Neural cell (in vitro differentiated cells): ENCODE results near the gene ADM.
"Not testable (repeated sequence)": the region's sequence is repeated elsewhere in the genome, so short reads cannot be mapped to it uniquely, and the experiment has no call there.

Experiments
- EP300 ChIP-seq: fragments of 450-650 bp; conservative IDR thresholded peaks from 2 replicates; pipeline ENCODE4 v1.6.1; 2014; ENCODE audit warnings: antibody characterized with exemption, mild to moderate bottlenecking, moderate library complexity; ENCODE audit not compliant: poor library complexity, severe bottlenecking
- MXI1 ChIP-seq: fragments of 450-650 bp; conservative IDR thresholded peaks from 2 replicates; pipeline ENCODE4 v1.6.1; 2014; ENCODE audit warnings: antibody characterized with exemption, mild to moderate bottlenecking; ENCODE audit not compliant: poor library complexity, severe bottlenecking
- POLR2AphosphoS5 ChIP-seq: IDR thresholded peaks from 2 replicates; pipeline ENCODE4 v1.6.1; 2012
- RAD21 ChIP-seq: fragments of 450-650 bp; conservative IDR thresholded peaks from 2 replicates; pipeline ENCODE4 v1.6.1; 2014; ENCODE audit warnings: antibody characterized with exemption, mild to moderate bottlenecking, moderate library complexity
- TF ChIP-seq, protein P1 (sequence below): fragments of 450-650 bp; IDR thresholded peaks from 2 replicates; pipeline ENCODE4 v1.5.1; 2014; ENCODE audit warnings: antibody characterized with exemption, mild to moderate bottlenecking, moderate library complexity; ENCODE audit not compliant: poor library complexity, severe bottlenecking
- TF ChIP-seq, protein P2 (sequence below): IDR thresholded peaks from 2 replicates; pipeline ENCODE4 v1.6.1; 2012; ENCODE audit warnings: borderline replicate concordance

DNA sequence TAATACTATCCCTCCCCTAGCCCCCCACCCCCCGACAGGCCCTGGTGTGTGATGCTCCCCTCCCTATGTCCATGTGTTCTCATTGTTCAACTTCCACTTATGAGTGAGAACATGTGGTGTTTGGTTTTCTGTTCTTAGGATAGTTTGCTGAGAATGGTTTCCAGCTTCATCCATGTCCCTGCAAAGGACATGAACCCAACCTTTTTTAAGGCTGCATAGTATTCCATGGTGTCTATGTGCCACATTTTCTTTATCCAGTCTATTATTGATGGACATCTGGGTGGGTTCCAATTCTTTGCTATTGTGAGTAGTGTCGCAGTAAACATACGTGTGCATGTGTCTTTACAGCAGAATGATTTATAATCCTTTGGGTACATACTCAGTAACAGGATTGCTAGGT is 40.2 kb upstream of the ADM start:
- TF ChIP-seq, protein P1, sequence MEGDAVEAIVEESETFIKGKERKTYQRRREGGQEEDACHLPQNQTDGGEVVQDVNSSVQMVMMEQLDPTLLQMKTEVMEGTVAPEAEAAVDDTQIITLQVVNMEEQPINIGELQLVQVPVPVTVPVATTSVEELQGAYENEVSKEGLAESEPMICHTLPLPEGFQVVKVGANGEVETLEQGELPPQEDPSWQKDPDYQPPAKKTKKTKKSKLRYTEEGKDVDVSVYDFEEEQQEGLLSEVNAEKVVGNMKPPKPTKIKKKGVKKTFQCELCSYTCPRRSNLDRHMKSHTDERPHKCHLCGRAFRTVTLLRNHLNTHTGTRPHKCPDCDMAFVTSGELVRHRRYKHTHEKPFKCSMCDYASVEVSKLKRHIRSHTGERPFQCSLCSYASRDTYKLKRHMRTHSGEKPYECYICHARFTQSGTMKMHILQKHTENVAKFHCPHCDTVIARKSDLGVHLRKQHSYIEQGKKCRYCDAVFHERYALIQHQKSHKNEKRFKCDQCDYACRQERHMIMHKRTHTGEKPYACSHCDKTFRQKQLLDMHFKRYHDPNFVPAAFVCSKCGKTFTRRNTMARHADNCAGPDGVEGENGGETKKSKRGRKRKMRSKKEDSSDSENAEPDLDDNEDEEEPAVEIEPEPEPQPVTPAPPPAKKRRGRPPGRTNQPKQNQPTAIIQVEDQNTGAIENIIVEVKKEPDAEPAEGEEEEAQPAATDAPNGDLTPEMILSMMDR: not testable (repeated sequence)
- TF ChIP-seq EP300, POLR2AphosphoS5, RAD21, MXI1: not testable (repeated sequence)
- TF ChIP-seq, protein P2, sequence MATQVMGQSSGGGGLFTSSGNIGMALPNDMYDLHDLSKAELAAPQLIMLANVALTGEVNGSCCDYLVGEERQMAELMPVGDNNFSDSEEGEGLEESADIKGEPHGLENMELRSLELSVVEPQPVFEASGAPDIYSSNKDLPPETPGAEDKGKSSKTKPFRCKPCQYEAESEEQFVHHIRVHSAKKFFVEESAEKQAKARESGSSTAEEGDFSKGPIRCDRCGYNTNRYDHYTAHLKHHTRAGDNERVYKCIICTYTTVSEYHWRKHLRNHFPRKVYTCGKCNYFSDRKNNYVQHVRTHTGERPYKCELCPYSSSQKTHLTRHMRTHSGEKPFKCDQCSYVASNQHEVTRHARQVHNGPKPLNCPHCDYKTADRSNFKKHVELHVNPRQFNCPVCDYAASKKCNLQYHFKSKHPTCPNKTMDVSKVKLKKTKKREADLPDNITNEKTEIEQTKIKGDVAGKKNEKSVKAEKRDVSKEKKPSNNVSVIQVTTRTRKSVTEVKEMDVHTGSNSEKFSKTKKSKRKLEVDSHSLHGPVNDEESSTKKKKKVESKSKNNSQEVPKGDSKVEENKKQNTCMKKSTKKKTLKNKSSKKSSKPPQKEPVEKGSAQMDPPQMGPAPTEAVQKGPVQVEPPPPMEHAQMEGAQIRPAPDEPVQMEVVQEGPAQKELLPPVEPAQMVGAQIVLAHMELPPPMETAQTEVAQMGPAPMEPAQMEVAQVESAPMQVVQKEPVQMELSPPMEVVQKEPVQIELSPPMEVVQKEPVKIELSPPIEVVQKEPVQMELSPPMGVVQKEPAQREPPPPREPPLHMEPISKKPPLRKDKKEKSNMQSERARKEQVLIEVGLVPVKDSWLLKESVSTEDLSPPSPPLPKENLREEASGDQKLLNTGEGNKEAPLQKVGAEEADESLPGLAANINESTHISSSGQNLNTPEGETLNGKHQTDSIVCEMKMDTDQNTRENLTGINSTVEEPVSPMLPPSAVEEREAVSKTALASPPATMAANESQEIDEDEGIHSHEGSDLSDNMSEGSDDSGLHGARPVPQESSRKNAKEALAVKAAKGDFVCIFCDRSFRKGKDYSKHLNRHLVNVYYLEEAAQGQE: not testable (repeated sequence)
